Midbrain (tissue), 1 donor: ENCODE measurements around the gene MCUR1.
"Not testable (repeated sequence)": the region's sequence is repeated elsewhere in the genome, so short reads cannot be mapped to it uniquely, and the experiment has no call there.

Experiments used
- DNase-seq: peaks from one replicate; lab custom pipeline; 2025; lab: John Stamatoyannopoulos, UW

The MCUR1 gene, protein sequence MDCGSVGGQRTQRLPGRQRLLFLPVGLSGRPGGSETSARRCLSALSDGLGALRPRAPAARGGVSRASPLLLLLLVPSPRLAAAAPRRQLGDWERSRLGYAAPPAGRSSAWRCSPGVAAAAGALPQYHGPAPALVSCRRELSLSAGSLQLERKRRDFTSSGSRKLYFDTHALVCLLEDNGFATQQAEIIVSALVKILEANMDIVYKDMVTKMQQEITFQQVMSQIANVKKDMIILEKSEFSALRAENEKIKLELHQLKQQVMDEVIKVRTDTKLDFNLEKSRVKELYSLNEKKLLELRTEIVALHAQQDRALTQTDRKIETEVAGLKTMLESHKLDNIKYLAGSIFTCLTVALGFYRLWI

GRCh38 chr6:13814176-13814937, at the start of gene MCUR1:
Gene MCUR1 (minus strand): TSS chr6:13814557. CDS start chr6:13814429, 128 bp downstream.
- DNase-seq, result peak; percentile 90

GRCh38 chr6:13863699-13864155, 49.4 kb upstream of the MCUR1 start:
- DNase-seq, result no peak

DNA sequence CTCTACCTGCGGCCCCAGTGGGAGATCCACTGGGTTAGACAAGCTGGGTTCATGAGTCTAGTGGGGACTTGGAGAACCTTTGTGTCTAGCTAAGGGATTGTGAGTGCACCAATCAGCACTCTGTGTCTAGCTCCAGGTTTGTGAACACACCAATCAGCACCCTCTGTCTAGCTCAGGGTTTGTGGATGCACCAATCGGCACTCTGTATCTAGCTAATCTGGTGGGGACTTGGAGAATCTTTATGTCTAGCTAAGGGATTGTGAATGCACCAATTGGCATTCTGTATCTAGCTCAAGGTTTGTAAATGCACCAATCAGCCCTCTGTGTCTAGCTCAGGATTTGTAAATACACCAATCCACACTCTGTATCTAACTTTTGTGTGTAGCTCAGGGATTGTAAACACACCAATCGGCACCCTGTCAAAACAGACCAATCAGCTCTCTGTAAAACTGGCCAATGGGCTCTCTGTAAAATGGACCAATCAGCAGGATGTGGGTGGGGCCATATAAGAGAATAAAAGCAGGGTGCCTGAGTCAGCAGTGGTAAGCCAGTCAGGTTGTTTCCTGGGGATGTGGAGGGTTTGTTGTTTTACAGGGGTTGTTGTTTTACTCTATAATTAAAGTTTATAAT, 46.3 kb upstream of the MCUR1 start:
- not testable (repeated sequence) for DNase-seq

DNA sequence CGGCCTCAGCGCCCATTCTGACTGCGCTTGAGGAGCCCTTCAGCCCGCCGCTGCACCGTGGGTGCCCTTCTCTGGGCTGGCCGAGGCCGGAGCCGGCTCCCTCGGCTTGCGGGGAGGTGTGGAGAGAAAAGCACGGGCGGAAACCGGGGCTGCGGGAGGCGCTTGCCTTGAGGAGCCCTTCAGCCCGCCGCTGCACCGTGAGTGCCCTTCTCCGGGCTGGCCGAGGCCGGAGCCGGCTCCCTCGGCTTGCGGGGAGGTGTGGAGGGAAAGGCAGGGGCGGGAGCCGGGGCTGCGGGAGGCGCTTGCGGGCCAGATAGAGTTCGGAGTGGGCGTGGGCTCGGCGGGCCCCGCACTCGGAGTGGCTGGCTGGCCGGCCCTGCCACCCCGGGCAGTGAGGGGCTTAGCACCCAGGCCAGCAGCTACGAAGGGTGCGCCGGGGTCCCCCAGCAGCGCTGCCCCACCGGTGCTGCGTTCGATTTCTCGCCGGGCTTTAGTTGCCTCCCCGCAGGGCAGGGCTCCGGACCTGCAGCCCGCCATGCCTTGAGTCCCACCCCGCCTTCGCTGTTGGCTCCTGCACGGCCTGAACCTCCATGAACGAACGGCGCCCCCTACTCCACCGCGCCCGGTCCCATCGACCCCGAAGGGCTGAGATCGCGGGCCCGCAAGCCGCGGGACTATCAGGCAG, 45.7 kb upstream of the MCUR1 start:
- DNase-seq, result no peak

DNA sequence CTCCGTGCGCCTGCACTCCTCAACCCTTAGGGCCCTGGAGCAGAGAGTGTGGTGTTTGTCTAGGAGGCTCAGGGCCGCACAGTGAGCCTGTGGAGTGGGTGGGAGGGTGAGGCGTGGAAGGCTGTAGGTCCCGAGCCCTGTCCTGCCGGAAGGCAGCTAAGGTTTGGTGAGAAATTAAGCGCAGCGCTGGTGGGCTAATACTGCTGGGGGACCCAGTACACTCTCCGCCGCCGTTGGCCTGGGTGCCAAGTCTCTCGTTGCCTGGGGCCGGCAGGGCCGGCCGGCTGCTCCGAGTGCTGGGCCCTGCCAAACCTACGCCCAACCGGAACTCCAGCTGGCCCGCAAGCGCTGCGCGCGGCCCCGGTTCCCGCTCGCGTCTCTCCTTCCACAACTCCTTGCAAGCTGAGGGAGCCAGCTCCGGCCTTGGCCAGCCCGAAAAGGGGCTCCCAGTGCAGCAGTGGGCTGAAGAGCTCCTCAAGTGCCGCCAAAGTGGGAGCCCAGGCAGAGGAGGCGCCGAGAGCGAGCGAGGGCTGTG, 40.4 kb upstream of the MCUR1 start:
- DNase-seq, result no peak

DNA sequence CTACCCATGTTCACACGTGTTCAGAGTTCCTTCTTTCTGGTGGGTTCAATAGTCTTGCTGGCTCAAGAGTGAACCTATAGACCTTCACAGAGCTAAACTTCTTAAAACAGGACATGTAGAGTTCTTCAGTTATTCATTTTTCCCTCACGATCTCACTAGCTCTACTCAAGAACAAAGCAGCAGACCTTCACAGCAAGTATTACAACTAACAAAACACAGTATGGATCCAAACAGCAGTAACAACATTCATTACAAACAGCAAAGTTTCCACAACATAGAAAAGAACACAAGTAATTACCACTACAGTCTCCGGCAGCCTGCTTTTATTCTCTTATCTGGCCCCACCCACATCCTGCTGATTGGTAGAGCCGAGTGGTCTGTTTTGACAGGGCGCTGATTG, 39.5 kb upstream of the MCUR1 start:
- DNase-seq, result no peak

GRCh38 chr6:13851803-13852202, 37.4 kb upstream of the MCUR1 start:
- DNase-seq, result no peak

DNA sequence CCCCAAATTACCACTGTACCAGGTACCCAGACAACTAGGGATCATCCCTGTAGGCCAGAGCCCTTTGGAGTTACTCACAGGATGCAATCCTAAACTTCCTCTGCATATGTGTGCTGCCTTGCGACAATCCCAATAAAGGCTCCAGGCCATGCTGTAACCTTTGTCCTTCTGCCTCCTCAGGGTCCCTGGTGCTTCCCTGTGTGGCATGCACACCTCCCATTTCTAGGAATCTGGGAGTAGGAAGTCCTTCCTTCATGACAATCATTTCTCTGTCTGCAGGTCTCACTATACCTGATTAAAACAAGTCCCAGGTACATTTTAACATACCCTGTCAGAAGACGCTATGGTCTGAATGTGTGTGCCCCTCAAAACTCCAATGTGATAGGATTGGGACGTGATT, 37.0 kb upstream of the MCUR1 start:
- no peak for DNase-seq

- DNase-seq, result not testable (repeated sequence)
Observed at GRCh38 chr6:13850690-13851089, 36.3 kb upstream of the MCUR1 start.

DNA sequence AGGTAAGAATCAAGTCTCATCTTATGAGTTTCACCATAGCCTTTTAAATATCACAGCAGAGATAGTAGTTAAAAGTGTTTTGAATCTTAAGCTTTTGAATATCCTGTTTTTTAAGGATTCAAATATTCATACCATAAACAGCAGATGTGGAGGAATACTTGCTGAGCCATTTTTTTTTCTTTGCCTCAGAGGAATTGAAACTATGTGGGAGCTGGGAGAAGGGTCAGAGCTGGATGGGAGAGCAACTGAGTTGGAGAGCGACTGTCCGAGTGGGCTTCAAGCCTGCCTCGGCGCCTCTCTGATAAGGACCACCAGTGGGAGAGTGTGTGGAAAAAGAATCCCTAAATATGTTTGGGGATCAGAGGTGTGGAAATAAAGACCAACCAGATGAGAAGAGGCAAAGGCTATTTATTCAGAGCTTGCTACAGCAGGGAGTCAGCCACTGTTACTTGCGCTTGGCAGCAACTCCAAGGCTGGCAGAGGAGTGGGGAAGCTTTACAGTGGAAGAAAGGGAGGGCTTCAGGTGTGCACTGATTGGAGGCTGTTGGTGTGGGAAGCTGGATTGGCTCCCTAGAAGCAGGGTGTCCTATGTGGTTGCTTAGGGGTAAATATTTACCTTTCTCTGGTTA, 34.3 kb upstream of the MCUR1 start:
- no peak for DNase-seq

GRCh38 chr6:13847326-13848050, 33.1 kb upstream of the MCUR1 start:
- no peak for DNase-seq

DNA sequence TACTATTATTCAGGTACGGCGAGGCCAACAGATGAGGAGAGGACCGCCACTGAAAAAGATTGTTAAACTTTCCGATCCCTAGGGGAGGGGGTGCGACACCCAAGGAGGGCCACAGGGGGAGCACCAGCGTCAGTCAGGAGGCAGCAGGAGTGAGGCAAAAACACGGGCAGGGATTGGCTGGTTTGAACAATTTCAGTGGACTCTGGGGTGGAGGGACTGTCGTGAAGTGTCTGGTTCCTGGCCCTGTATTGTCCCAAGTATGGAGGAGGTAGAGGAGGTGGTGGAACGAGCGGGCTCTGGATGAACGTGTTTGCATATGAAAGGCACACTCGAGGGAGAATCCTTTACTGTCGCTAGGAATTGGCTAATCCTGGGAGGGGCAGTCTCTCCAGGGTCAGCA, 32.5 kb upstream of the MCUR1 start:
- no peak for DNase-seq

DNA sequence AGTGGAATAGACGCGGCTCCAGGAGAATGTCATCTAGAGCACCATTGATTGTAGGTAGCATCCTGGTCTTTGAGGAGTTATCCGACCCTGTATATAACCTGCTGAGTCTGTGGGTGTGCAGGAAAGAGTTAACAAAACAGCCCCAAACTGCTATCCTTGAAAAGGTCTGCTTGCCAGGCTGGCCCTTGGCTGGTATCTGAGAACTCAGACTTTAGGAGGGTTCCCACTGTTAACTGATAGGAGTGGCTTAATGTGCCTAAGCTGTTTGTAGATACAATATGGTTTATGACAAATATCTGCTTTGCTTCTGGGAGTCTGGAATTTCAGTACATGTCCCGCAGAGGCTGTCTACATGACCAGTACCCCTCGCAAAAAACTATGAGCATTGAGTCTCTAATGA, 27.6 kb upstream of the MCUR1 start:
- no peak for DNase-seq

DNA sequence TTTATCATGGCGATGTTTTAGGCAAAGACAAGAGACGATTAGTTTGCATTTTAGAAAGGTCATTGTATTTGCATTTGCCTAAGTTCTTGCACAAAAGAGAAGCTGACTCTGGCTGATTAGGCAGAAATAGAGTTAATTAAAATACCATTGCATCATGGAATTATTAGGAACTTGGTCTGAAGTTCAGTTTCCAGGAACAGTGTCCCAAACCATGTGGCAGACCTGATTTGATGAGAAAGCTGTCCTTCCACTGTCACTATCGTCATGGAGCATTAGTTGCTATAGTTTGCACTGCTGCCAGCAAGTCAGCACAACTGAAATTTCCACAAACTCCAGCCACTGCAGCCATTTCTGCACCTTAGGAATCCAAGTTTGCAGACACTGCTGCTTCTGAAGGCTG, 24.3 kb upstream of the MCUR1 start:
- no peak for DNase-seq

- DNase-seq, result no peak
Observed at GRCh38 chr6:13836170-13836569, 21.8 kb upstream of the MCUR1 start.

DNA sequence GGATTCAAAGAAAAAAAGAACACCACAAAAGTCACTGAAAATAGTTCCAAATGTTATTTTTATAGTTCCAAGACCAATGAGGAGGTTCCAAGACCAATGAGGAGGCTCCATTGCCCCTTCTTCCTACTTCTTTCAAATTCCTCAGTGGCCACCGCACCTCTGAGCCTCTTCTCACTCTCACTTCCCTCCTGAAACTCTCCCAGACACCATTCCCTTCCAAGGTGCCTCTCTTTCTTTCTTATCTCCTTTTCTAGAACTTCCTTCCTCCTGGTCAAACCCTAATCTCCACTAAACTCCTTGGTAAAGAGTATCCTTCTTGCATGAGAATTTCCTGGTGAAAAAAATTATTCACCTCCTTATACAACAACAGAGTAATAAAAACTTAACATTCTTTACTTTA, 20.4 kb upstream of the MCUR1 start:
- no peak for DNase-seq

DNA sequence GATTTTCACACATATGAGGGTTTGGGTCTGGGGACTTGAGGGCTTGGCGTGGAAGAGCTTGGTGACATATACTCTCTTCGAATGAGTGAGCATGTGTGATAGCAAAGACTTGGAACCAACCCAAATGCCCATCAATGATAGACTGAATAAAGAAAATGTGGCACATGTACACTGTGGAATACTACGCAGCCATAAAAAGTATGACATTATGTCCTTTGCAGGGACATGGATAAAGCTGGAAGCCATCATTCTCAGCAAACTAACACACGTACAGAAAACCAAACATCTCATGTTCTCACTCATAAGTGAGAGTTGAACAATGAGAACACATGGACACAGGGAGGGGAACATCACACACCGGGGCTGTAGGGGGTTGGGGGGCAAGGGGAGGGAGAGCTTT, 19.7 kb upstream of the MCUR1 start:
- DNase-seq, result not testable (repeated sequence)

GRCh38 chr6:13832778-13833177, 18.4 kb upstream of the MCUR1 start:
- no peak for DNase-seq

DNA sequence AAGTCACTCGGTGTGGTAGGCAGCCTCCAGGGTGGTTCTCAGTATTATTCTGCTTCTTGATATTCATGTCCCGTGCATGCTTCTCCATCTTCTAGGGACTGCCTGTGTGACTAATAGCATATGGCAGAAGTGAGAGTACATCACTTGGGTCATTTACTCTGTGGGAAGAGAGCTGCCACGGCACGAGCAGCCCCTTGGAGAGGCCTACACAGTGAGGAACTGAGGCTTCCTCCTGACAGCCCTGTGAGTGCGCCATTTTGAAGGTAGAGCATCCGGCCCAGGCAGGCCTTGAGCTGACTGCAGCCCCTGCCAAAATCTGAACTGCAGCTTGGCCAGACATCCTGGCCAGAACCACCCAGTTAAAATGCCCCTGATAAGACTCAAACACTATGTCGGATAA, 17.3 kb upstream of the MCUR1 start:
- DNase-seq, result no peak

GRCh38 chr6:13830803-13831202, 16.4 kb upstream of the MCUR1 start:
- DNase-seq, result no peak

- DNase-seq, result not testable (repeated sequence)
Observed at GRCh38 chr6:13829419-13829818, 15.1 kb upstream of the MCUR1 start.
